ENCODE measurements around the gene TLR8.

DNA sequence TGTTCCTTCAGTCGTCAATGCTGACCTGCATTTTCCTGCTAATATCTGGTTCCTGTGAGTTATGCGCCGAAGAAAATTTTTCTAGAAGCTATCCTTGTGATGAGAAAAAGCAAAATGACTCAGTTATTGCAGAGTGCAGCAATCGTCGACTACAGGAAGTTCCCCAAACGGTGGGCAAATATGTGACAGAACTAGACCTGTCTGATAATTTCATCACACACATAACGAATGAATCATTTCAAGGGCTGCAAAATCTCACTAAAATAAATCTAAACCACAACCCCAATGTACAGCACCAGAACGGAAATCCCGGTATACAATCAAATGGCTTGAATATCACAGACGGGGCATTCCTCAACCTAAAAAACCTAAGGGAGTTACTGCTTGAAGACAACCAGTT lies 12.6 kb downstream of the TLR8 start:
- TF ChIP-seq, protein P1, sequence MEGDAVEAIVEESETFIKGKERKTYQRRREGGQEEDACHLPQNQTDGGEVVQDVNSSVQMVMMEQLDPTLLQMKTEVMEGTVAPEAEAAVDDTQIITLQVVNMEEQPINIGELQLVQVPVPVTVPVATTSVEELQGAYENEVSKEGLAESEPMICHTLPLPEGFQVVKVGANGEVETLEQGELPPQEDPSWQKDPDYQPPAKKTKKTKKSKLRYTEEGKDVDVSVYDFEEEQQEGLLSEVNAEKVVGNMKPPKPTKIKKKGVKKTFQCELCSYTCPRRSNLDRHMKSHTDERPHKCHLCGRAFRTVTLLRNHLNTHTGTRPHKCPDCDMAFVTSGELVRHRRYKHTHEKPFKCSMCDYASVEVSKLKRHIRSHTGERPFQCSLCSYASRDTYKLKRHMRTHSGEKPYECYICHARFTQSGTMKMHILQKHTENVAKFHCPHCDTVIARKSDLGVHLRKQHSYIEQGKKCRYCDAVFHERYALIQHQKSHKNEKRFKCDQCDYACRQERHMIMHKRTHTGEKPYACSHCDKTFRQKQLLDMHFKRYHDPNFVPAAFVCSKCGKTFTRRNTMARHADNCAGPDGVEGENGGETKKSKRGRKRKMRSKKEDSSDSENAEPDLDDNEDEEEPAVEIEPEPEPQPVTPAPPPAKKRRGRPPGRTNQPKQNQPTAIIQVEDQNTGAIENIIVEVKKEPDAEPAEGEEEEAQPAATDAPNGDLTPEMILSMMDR (IDR thresholded peaks at IDR 0.05), result no peak
- no peak for TF ChIP-seq POLR2A (IDR thresholded peaks at IDR 0.05)

Data from body of pancreas (tissue), 4 donors.